Measurements from ENCODE around the gene CTU2.

- TF ChIP-seq MEF2A (IDR thresholded peaks at IDR 0.05; ENCODE audit: borderline replicate concordance, low read depth) (no peak), POLR2AphosphoS5 (IDR thresholded peaks at IDR 0.05; ENCODE audit: low read depth, low read length) (no peak), CHD2 (IDR thresholded peaks at IDR 0.05; ENCODE audit: low read length, partially characterized antibody) (no peak), CTCF (IDR thresholded peaks at IDR 0.05) (no peak), TAF1 (IDR thresholded peaks at IDR 0.05; ENCODE audit: borderline replicate concordance, low read depth, low read length) (no peak), IRF3 (IDR thresholded peaks at IDR 0.05; ENCODE audit: low read depth, low read length) (no peak)
Measured at GRCh38 chr16:88696441-88696840, 9.9 kb upstream of the CTU2 start.
